ENCODE measurements around the gene CACNA2D1. TPM values are rescaled to one million over a fixed set of nuclear protein-coding genes. Genes with fewer than 3 reads are reported as not detected.

CACNA2D1 gene
- total RNA-seq, 1 donor = 0.10 TPM

- H3K4me3 ChIP-seq (ENCODE audit: low read length) = no peak overlapping the region
- no peaks in the 10 kb centered on the region for H3K4me1 ChIP-seq (ENCODE audit: insufficient read depth, low read length)
- no peaks in the 10 kb centered on the region for H3K27me3 ChIP-seq (ENCODE audit: insufficient read depth, low read length)
- no peaks in the 10 kb centered on the region for H3K9me3 ChIP-seq (ENCODE audit: low read depth, low read length)
These were observed 84.2 kb downstream of the CACNA2D1 start for GRCh38 chr7:82359426-82359825.

GRCh38 chr7:82358923-82359322 is 84.7 kb downstream of the CACNA2D1 start:
- Histone ChIP-seq H3K4me1 (ENCODE audit: insufficient read depth, low read length) (no peaks in the 10 kb centered on the region), H3K4me3 (ENCODE audit: low read length) (no peak overlapping the region), H3K9me3 (ENCODE audit: low read depth, low read length) (no peaks in the 10 kb centered on the region), H3K27me3 (ENCODE audit: insufficient read depth, low read length) (no peaks in the 10 kb centered on the region)

- no peaks in the 10 kb centered on the region for H3K27me3 ChIP-seq (ENCODE audit: insufficient read depth, low read length)
- no peak overlapping the region for H3K4me3 ChIP-seq (ENCODE audit: low read length)
- H3K9me3 ChIP-seq (ENCODE audit: low read depth, low read length) = no peaks in the 10 kb centered on the region
These were observed 85.5 kb downstream of the CACNA2D1 start for GRCh38 chr7:82358009-82358578.

GRCh38 chr7:82348251-82348650 is 95.3 kb downstream of the CACNA2D1 start:
- Histone ChIP-seq H3K4me3 (ENCODE audit: low read length) (no peak overlapping the region), H3K4me1 (ENCODE audit: insufficient read depth, low read length) (no peaks in the 10 kb centered on the region), H3K9me3 (ENCODE audit: low read depth, low read length) (no peaks in the 10 kb centered on the region), H3K27me3 (ENCODE audit: insufficient read depth, low read length) (no peaks in the 10 kb centered on the region)

More at GRCh38 chr7:82358009-82358578, 85.5 kb downstream of the CACNA2D1 start:
- no peaks in the 10 kb centered on the region for H3K4me1 ChIP-seq (ENCODE audit: insufficient read depth, low read length)

- Histone ChIP-seq H3K4me3 (ENCODE audit: low read length) (no peak overlapping the region), H3K9me3 (ENCODE audit: low read depth, low read length) (no peaks in the 10 kb centered on the region), H3K4me1 (ENCODE audit: insufficient read depth, low read length) (no peaks in the 10 kb centered on the region), H3K27me3 (ENCODE audit: insufficient read depth, low read length) (no peaks in the 10 kb centered on the region)
These were observed 95.8 kb downstream of the CACNA2D1 start for GRCh38 chr7:82347808-82348207.

- Histone ChIP-seq H3K4me1 (ENCODE audit: insufficient read depth, low read length) (no peaks in the 10 kb centered on the region), H3K9me3 (ENCODE audit: low read depth, low read length) (no peaks in the 10 kb centered on the region), H3K27me3 (ENCODE audit: insufficient read depth, low read length) (no peaks in the 10 kb centered on the region), H3K4me3 (ENCODE audit: low read length) (no peak overlapping the region)
These were observed 97.7 kb downstream of the CACNA2D1 start for GRCh38 chr7:82345886-82346285.

- Histone ChIP-seq H3K4me3 (ENCODE audit: low read length) (no peak overlapping the region), H3K9me3 (ENCODE audit: low read depth, low read length) (no peaks in the 10 kb centered on the region), H3K4me1 (ENCODE audit: insufficient read depth, low read length) (no peaks in the 10 kb centered on the region), H3K27me3 (ENCODE audit: insufficient read depth, low read length) (no peaks in the 10 kb centered on the region)
These were observed 99.9 kb downstream of the CACNA2D1 start for GRCh38 chr7:82343716-82344115.

GRCh38 chr7:82339958-82340357 is 103.6 kb downstream of the CACNA2D1 start:
- no peak overlapping the region for H3K4me3 ChIP-seq (ENCODE audit: low read length)
- no peaks in the 10 kb centered on the region for H3K4me1 ChIP-seq (ENCODE audit: insufficient read depth, low read length)
- H3K9me3 ChIP-seq (ENCODE audit: low read depth, low read length) = no peaks in the 10 kb centered on the region
- H3K27me3 ChIP-seq (ENCODE audit: insufficient read depth, low read length) = no peaks in the 10 kb centered on the region

GRCh38 chr7:82335927-82336326 is 107.7 kb downstream of the CACNA2D1 start:
- Histone ChIP-seq H3K4me3 (ENCODE audit: low read length) (no peak overlapping the region), H3K4me1 (ENCODE audit: insufficient read depth, low read length) (no peaks in the 10 kb centered on the region), H3K27me3 (ENCODE audit: insufficient read depth, low read length) (no peaks in the 10 kb centered on the region), H3K9me3 (ENCODE audit: low read depth, low read length) (no peaks in the 10 kb centered on the region)

- Histone ChIP-seq H3K27me3 (ENCODE audit: insufficient read depth, low read length) (no peaks in the 10 kb centered on the region), H3K4me3 (ENCODE audit: low read length) (no peak overlapping the region), H3K9me3 (ENCODE audit: low read depth, low read length) (no peaks in the 10 kb centered on the region), H3K4me1 (ENCODE audit: insufficient read depth, low read length) (no peaks in the 10 kb centered on the region)
These were observed 108.6 kb downstream of the CACNA2D1 start for GRCh38 chr7:82335001-82335400.

- no peak overlapping the region for H3K4me3 ChIP-seq (ENCODE audit: low read length)
- H3K4me1 ChIP-seq (ENCODE audit: insufficient read depth, low read length) = no peaks in the 10 kb centered on the region
- H3K9me3 ChIP-seq (ENCODE audit: low read depth, low read length) = no peaks in the 10 kb centered on the region
- no peaks in the 10 kb centered on the region for H3K27me3 ChIP-seq (ENCODE audit: insufficient read depth, low read length)
These were observed 112.3 kb downstream of the CACNA2D1 start for GRCh38 chr7:82331234-82331633.

GRCh38 chr7:82330706-82331215 is 112.8 kb downstream of the CACNA2D1 start:
- no peak overlapping the region for H3K4me3 ChIP-seq (ENCODE audit: low read length)
- H3K9me3 ChIP-seq (ENCODE audit: low read depth, low read length) = no peaks in the 10 kb centered on the region
- H3K4me1 ChIP-seq (ENCODE audit: insufficient read depth, low read length) = no peaks in the 10 kb centered on the region
- H3K27me3 ChIP-seq (ENCODE audit: insufficient read depth, low read length) = no peaks in the 10 kb centered on the region

- Histone ChIP-seq H3K9me3 (ENCODE audit: low read depth, low read length) (no peaks in the 10 kb centered on the region), H3K4me1 (ENCODE audit: insufficient read depth, low read length) (no peaks in the 10 kb centered on the region), H3K4me3 (ENCODE audit: low read length) (no peak overlapping the region), H3K27me3 (ENCODE audit: insufficient read depth, low read length) (no peaks in the 10 kb centered on the region)
These were observed 115.7 kb downstream of the CACNA2D1 start for GRCh38 chr7:82327898-82328297.

- Histone ChIP-seq H3K9me3 (ENCODE audit: low read depth, low read length) (no peaks in the 10 kb centered on the region), H3K4me1 (ENCODE audit: insufficient read depth, low read length) (no peaks in the 10 kb centered on the region)
These were observed 118.2 kb downstream of the CACNA2D1 start for GRCh38 chr7:82325416-82325815.

GRCh38 chr7:82323806-82324205 is 119.8 kb downstream of the CACNA2D1 start:
- Histone ChIP-seq H3K4me3 (ENCODE audit: low read length) (no peak overlapping the region), H3K4me1 (ENCODE audit: insufficient read depth, low read length) (no peaks in the 10 kb centered on the region), H3K27me3 (ENCODE audit: insufficient read depth, low read length) (no peaks in the 10 kb centered on the region), H3K9me3 (ENCODE audit: low read depth, low read length) (no peaks in the 10 kb centered on the region)

More at GRCh38 chr7:82325416-82325815, 118.2 kb downstream of the CACNA2D1 start:
- Histone ChIP-seq H3K27me3 (ENCODE audit: insufficient read depth, low read length) (no peaks in the 10 kb centered on the region), H3K4me3 (ENCODE audit: low read length) (no peak overlapping the region)

GRCh38 chr7:82319674-82320118 is 123.9 kb downstream of the CACNA2D1 start:
- H3K9me3 ChIP-seq (ENCODE audit: low read depth, low read length) = no peaks in the 10 kb centered on the region
- no peaks in the 10 kb centered on the region for H3K4me1 ChIP-seq (ENCODE audit: insufficient read depth, low read length)
- H3K27me3 ChIP-seq (ENCODE audit: insufficient read depth, low read length) = no peaks in the 10 kb centered on the region
- no peak overlapping the region for H3K4me3 ChIP-seq (ENCODE audit: low read length)
